ENCODE data around the gene ITPR1.

ITPR1 gene

GRCh38 chr3:4734454-4734853 lies 241.3 kb downstream of the ITPR1 start:
- no peak for TF ChIP-seq CTCF (IDR thresholded peaks at IDR 0.05; ENCODE audit: low read depth, low read length, missing control alignments)
- H3K4me3 ChIP-seq (replicated peaks; ENCODE audit: low read depth, low read length), result no peak overlapping the region
- no peak for DNase-seq (ENCODE audit: extremely low read depth, low read depth)

DNA sequence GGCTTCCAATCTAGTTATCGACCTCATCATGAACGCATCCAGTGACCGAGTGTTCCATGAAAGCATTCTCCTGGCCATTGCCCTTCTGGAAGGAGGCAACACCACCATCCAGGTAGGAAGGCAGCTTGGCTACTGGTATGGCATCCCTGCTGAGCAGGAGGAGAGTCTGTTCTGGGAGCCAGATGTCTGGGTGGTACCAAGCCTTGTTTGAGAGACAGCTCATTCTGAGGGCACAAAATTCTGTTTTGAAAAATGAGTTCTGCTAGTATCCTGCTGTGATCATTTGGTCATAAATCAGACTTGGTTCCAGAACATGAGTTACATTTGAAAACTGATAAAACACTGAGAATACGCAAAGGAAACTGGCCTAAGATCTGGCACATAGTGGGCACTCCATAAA lies 242.1 kb downstream of the ITPR1 start:
- no peak for DNase-seq (ENCODE audit: extremely low read depth, low read depth)
- no peak overlapping the region for H3K4me3 ChIP-seq (replicated peaks; ENCODE audit: low read depth, low read length)
- TF ChIP-seq CTCF (IDR thresholded peaks at IDR 0.05; ENCODE audit: low read depth, low read length, missing control alignments), result no peak

DNA sequence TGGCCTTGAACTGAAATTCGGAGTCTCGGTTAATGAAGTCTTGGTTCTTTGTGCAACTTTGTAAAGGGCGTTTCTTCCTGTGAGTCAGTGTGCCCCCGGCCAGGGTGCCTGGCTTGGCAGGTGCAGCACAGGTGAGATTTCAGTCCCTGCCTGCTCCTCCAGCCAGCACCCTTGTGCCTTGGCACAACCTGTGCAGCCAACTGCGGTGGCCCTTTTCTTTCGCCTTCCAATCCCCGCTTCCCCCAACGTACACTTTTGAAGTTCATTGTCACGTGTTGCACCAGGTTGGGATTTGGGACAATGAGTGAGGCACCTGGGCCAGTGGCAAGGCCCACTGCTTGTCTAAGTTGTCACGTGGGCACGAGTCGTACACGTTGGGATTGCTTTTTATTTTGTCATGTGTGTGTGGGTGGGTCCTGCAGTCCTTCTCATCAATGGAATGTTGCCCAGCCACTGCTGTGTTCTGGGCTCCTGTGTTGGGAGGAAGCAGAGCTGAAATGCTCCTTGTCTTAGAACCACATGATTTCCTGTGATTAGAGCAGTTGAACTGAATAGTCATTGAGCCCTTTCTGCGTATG lies 243.2 kb downstream of the ITPR1 start:
- TF ChIP-seq CTCF (IDR thresholded peaks at IDR 0.05; ENCODE audit: low read depth, low read length, missing control alignments), result no peak
- no peak for DNase-seq (ENCODE audit: extremely low read depth, low read depth)
- H3K4me3 ChIP-seq (replicated peaks; ENCODE audit: low read depth, low read length), result no peak overlapping the region

GRCh38 chr3:4738737-4739274 lies 245.7 kb downstream of the ITPR1 start:
- TF ChIP-seq CTCF (IDR thresholded peaks at IDR 0.05; ENCODE audit: low read depth, low read length, missing control alignments), result no peak
- H3K4me3 ChIP-seq (replicated peaks; ENCODE audit: low read depth, low read length), result no peak overlapping the region
- DNase-seq (ENCODE audit: extremely low read depth, low read depth), result no peak

DNA sequence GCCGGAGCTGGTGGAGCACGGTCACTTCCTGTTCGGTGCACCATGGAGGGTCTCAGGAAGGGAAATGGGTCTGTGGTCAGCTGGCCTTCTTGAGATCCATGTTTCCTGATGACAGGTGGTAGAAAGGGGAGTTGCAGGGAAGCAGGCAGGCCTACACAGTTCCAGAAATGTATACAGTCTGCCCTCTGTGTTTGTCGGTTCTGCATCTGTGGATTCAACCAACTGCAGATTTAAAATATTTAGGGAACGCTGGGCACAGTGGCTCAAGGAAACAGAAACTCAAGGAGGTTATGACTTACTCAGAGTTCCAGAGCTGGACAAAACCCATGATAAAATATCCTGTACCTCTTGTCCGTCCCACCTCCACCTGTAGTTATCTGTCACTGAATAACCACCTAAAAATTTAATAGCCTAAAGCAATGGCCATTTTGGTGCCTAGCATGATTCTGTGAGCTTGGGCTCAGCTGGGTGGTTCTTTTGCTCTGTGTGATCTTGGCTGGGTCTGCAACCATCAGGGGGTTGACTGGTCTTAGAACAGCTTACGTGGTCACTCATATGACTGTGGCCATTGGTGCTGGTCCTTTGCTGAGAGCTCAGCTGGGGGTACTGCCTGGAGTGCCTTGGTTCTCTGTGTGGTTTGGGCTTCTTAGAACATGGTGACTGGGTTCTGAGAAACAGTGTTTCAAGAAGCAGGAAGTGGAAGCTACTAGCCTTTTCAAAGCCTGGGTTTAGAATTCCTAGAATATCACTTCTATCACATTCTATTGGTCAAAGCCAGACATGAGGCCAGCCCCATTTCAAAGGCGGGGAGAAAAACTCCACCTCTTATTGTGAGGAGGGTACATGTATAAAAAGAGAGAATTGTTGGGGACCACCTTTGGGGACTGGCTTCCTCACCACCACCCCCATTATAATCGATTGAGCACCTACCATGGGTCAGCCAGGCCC lies 246.4 kb downstream of the ITPR1 start:
- no peak for DNase-seq (ENCODE audit: extremely low read depth, low read depth)
- no peak for TF ChIP-seq CTCF (IDR thresholded peaks at IDR 0.05; ENCODE audit: low read depth, low read length, missing control alignments)
- H3K4me3 ChIP-seq (replicated peaks; ENCODE audit: low read depth, low read length), result no peak overlapping the region

GRCh38 chr3:4740397-4741105 lies 247.4 kb downstream of the ITPR1 start:
- no peak overlapping the region for H3K4me3 ChIP-seq (replicated peaks; ENCODE audit: low read depth, low read length)
- TF ChIP-seq CTCF (IDR thresholded peaks at IDR 0.05; ENCODE audit: low read depth, low read length, missing control alignments), result no peak
- DNase-seq (ENCODE audit: extremely low read depth, low read depth), result no peak

All from HFF-Myc (cell line).